A549 (cell line): ENCODE measurements around the gene SEMA5A. TPM values are rescaled to one million over a fixed set of nuclear protein-coding genes. Genes with fewer than 3 reads are reported as not detected.

ENCODE experiments used
- ATAC-seq, 2 experiments: fragments of 200-7000 bp in 1 of 2; fragments of >200 bp in 1 of 2; cut with Nextera tagmentation in 1 of 2; cut with Tn5 transposase in 1 of 2; 3 replicates each; pipeline versions ENCODE4 v1.8.0 to v1.9.1; 2018 to 2020; ENCODE audit warnings: mild to moderate bottlenecking in 1 of 2, moderate library complexity in 1 of 2
- CTCF ChIA-PET: fragments of 300-600 bp; sonication (Branson Sonifier 250); formaldehyde crosslinking; extraction: SDS; loops from one replicate; lab custom pipeline; 2021; ENCODE audit warnings: antibody characterized with exemption, inconsistent platforms; lab: Yijun Ruan, JAX
- POLR2A ChIA-PET: fragments of 350-600 bp; formaldehyde crosslinking; extraction: SDS; loops from one replicate; lab custom pipeline; 2021; ENCODE audit warnings: antibody characterized with exemption, inconsistent platforms; lab: Yijun Ruan, JAX
- DNase-seq, 2 experiments: peaks; one replicate each; pipeline versions ENCODE4 v3.0.0 to v3.0.0-alpha.2; 2011 to 2016; ENCODE audit warnings: low read depth in 1 of 2, low spot score in 1 of 2
- FAIRE-seq: peaks from 2 replicates; lab custom pipeline; 2011; peaks lifted over from hg19 to GRCh38; lab: Jason Lieb, UNC
- H3K27ac ChIP-seq, 2 experiments: fragments of >200 bp; sonication (Bioruptor Twin); formaldehyde crosslinking; 3 replicates each; pipeline ENCODE4 v1.5.1; 2016 to 2017
- H3K4me1 ChIP-seq: fragments of >200 bp; sonication (Bioruptor Twin); formaldehyde crosslinking; 3 replicates; pipeline ENCODE4 v1.6.1; 2016
- H3K4me2 ChIP-seq: fragments of >200 bp; sonication (Bioruptor Twin); formaldehyde crosslinking; 3 replicates; pipeline ENCODE4 v1.6.1; 2016
- H3K4me3 ChIP-seq: fragments of >200 bp; sonication (Bioruptor Twin); formaldehyde crosslinking; 3 replicates; pipeline ENCODE4 v1.5.1; 2016
- H3K9me3 ChIP-seq: fragments of >200 bp; sonication (Bioruptor Twin); formaldehyde crosslinking; 3 replicates; pipeline ENCODE4 v1.6.1; 2016
- CBX8 ChIP-seq: fragments of 200-600 bp; sonication (generic); IDR thresholded peaks from 2 replicates; pipeline ENCODE4 v1.6.1; 2016
- EHMT2 ChIP-seq: fragments of 200-600 bp; sonication (generic); IDR thresholded peaks from 2 replicates; pipeline ENCODE4 v1.6.1; 2016; ENCODE audit warnings: antibody characterized with exemption, low read depth, mild to moderate bottlenecking, moderate library complexity
- FOSB ChIP-seq: fragments of 250-450 bp; sonication (Bioruptor Pico); IDR thresholded peaks from 2 replicates; pipeline ENCODE4 v1.5.0; 2020; ENCODE audit warnings: mild to moderate bottlenecking, moderate library complexity
- GATA3 ChIP-seq: IDR thresholded peaks from 2 replicates; pipeline ENCODE4 v1.6.1; 2012; ENCODE audit warnings: borderline replicate concordance
- HDAC2 ChIP-seq: fragments of 200-600 bp; sonication (generic); IDR thresholded peaks from 2 replicates; pipeline ENCODE4 v1.6.1; 2016
- HEYL ChIP-seq: fragments of 250-450 bp; sonication (Bioruptor Pico); IDR thresholded peaks from 2 replicates; pipeline ENCODE4 v1.8.0; 2021; ENCODE audit warnings: mild to moderate bottlenecking, moderate library complexity
- HOXB5 ChIP-seq: fragments of 250-450 bp; sonication (Bioruptor Pico); IDR thresholded peaks from 2 replicates; pipeline ENCODE4 v1.5.0; 2020; ENCODE audit warnings: mild to moderate bottlenecking, moderate library complexity
- JUNB ChIP-seq: fragments of >200 bp; sonication (Bioruptor Twin); formaldehyde crosslinking; IDR thresholded peaks from 2 replicates; pipeline ENCODE4 v1.6.1; 2016
- KDM1A ChIP-seq: fragments of 200-600 bp; sonication (generic); IDR thresholded peaks from 2 replicates; pipeline ENCODE4 v1.6.1; 2016; ENCODE audit warnings: low read depth, mild to moderate bottlenecking
- KDM5A ChIP-seq: fragments of 200-600 bp; sonication (generic); IDR thresholded peaks from 2 replicates; pipeline ENCODE4 v1.6.1; 2016; ENCODE audit warnings: antibody characterized with exemption, mild to moderate bottlenecking
- MAZ ChIP-seq: fragments of 150-350 bp; IDR thresholded peaks from 2 replicates; pipeline ENCODE4 v1.6.1; 2014; ENCODE audit warnings: antibody characterized with exemption, low read depth, low read length, borderline replicate concordance
- MYC ChIP-seq: IDR thresholded peaks from 2 replicates; pipeline ENCODE4 v1.6.1; 2012; ENCODE audit warnings: mild to moderate bottlenecking, inconsistent platforms, low read length, improper control_type of control experiment, borderline replicate concordance
- NFE2L2 ChIP-seq: fragments of 150-350 bp; conservative IDR thresholded peaks from 2 replicates; pipeline ENCODE4 v1.6.1; 2014; ENCODE audit warnings: low read length
- NR3C1 ChIP-seq: fragments of >200 bp; sonication (Bioruptor Twin); formaldehyde crosslinking; IDR thresholded peaks from 3 replicates; pipeline ENCODE4 v1.6.1; 2017
- PBX3 ChIP-seq: IDR thresholded peaks from 2 replicates; pipeline ENCODE4 v1.6.1; 2012
- POLR2A ChIP-seq: IDR thresholded peaks from 2 replicates; pipeline ENCODE4 v1.6.1; 2012; ENCODE audit warnings: mild to moderate bottlenecking, low read length
- RARB ChIP-seq: fragments of 250-450 bp; sonication (Bioruptor Pico); IDR thresholded peaks from 2 replicates; pipeline ENCODE4 v1.8.0; 2021; ENCODE audit warnings: mild to moderate bottlenecking, moderate library complexity
- RCOR1 ChIP-seq: fragments of 150-350 bp; IDR thresholded peaks from 2 replicates; pipeline ENCODE4 v1.6.1; 2014; ENCODE audit warnings: antibody characterized with exemption, low read length, low read depth
- RFX5 ChIP-seq: fragments of 450-650 bp; IDR thresholded peaks from 2 replicates; pipeline ENCODE4 v1.7.1; 2014; ENCODE audit warnings: antibody characterized with exemption, mild to moderate bottlenecking, moderate library complexity
- WGBS: methylation state at CpG from one replicate; pipeline ENCODE4 v1.1.6; 2017; ENCODE audit errors: missing lambda C conversion rate; 5-methylcytosine and 5-hydroxymethylcytosine counted together
- polyA plus RNA-seq, 4 experiments: library from polyadenylated mRNA; depleted of rRNA in 3 of 4; stranded (reverse); fragments of >200 nt; fragmentation: RNase III in 1 of 4; extraction: RNeasy Plus Mini Kit Qiagen cat#74134 plus additional on column Dnase treatment in 1 of 4; gene quantifications; 2 replicates in 3 of 4; 3 replicates in 1 of 4; pipeline ENCODE4 v1.2.3, GENCODE V29; 2011 to 2017
- TF ChIP-seq, protein P1 (sequence below): fragments of 250-450 bp; sonication (Bioruptor Pico); IDR thresholded peaks from 2 replicates; pipeline ENCODE4 v1.5.0; 2021; ENCODE audit warnings: mild to moderate bottlenecking, moderate library complexity, borderline replicate concordance
- TF ChIP-seq, protein P2 (sequence below): IDR thresholded peaks from 2 replicates; pipeline ENCODE4 v1.6.1; 2012; ENCODE audit warnings: low read depth, borderline replicate concordance
- TF ChIP-seq, protein P3 (sequence below): fragments of >200 bp; sonication (Bioruptor Twin); formaldehyde crosslinking; IDR thresholded peaks from 3 replicates; pipeline ENCODE4 v1.5.1; 2016

The SEMA5A gene
- polyA plus RNA-seq, 2 of the 4 experiments (the other 2 are of a cell fraction), result not detected

DNA sequence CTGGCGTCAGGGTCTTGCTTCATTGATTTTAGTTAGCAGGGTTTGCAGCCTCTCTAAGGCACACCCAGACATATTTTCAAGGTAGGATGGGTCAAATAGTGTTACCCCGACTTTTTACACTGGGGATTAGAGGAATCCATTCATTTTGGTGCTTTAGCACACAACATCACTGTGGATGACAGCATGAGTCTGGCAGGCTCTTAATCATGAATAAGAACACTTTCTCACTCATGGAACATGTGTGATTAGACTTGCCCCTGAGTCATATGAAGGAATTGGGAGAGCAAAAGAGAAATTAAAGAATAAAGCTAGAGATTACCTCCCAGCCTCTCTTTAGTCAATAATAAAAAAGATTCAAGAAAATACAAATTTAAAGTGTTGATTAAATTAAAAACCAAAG, 175.6 kb downstream of the SEMA5A start:
- ATAC-seq, result no peak
- H3K9me3 ChIP-seq, result no peaks in the 10 kb centered on the region
- no peak overlapping the region for H3K27ac ChIP-seq
- ChIA-PET CTCF (no interaction called here), POLR2A (no interaction called here)
- H3K4me1 ChIP-seq, result no peaks in the 10 kb centered on the region
- no peak overlapping the region for H3K4me2 ChIP-seq
- WGBS, result 3% methylated on average over 2 of the region's 2 CpGs
- no peak for TF ChIP-seq POLR2A
- TF ChIP-seq HEYL (CRISPR knock-in tag), result no peak
- TF ChIP-seq, protein P1, sequence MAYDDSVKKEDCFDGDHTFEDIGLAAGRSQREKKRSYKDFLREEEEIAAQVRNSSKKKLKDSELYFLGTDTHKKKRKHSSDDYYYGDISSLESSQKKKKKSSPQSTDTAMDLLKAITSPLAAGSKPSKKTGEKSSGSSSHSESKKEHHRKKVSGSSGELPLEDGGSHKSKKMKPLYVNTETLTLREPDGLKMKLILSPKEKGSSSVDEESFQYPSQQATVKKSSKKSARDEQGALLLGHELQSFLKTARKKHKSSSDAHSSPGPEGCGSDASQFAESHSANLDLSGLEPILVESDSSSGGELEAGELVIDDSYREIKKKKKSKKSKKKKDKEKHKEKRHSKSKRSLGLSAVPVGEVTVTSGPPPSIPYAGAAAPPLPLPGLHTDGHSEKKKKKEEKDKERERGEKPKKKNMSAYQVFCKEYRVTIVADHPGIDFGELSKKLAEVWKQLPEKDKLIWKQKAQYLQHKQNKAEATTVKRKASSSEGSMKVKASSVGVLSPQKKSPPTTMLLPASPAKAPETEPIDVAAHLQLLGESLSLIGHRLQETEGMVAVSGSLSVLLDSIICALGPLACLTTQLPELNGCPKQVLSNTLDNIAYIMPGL (CRISPR knock-in tag), result no peak
- TF ChIP-seq PBX3, result no peak
- no peak for TF ChIP-seq NFE2L2
- TF ChIP-seq FOSB (CRISPR knock-in tag), result no peak
- no peak for TF ChIP-seq CBX8
- TF ChIP-seq KDM1A, result no peak
- TF ChIP-seq RFX5, result no peak
- no peak for TF ChIP-seq EHMT2
- TF ChIP-seq GATA3, result no peak
- TF ChIP-seq NR3C1, result no peak
- no peak for TF ChIP-seq HDAC2
- TF ChIP-seq, protein P2, sequence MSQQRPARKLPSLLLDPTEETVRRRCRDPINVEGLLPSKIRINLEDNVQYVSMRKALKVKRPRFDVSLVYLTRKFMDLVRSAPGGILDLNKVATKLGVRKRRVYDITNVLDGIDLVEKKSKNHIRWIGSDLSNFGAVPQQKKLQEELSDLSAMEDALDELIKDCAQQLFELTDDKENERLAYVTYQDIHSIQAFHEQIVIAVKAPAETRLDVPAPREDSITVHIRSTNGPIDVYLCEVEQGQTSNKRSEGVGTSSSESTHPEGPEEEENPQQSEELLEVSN, result no peak
- no peak for TF ChIP-seq RCOR1
- no peak for TF ChIP-seq MAZ
- no peak for FAIRE-seq
- H3K4me3 ChIP-seq, result no peak overlapping the region
- no peak for DNase-seq

DNA sequence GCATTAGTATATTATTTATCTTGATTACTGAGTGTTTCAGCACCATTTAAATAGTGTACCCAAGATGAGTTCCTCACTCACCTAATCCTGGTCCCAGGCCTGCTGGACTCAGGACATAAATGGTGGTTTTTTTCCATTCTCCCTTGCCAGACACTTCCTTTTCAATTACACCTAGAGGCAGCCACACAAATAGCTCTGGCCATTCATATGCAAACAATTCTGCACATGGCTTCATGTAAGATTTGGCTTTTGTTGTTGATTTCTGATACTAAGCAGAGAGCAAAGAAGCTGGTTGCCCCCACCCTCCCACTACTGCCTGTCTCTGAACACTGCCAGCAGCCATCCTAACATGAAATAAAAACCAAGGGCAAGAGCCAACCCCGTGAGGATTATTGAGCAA, 180.4 kb downstream of the SEMA5A start:
- H3K4me2 ChIP-seq, result no peak overlapping the region
- 0% methylated on average over 1 of the region's 1 CpG for WGBS
- no peaks in the 10 kb centered on the region for H3K4me1 ChIP-seq
- no peak overlapping the region for H3K4me3 ChIP-seq
- TF ChIP-seq RARB, result no peak
- ChIA-PET POLR2A (no interaction called here), CTCF (interaction anchor here (0.6 kb wide), 1 partner anchor 16 kb away, joined by 3 read pairs; no protein-coding TSS in a partner anchor)
- DNase-seq (no peak), FAIRE-seq (no peak), ATAC-seq (no peak)
- H3K9me3 ChIP-seq, result no peaks in the 10 kb centered on the region
- H3K27ac ChIP-seq, result no peak overlapping the region

GRCh38 chr5:9363449-9363848, 182.4 kb downstream of the SEMA5A start:
- POLR2A ChIA-PET, result no interaction called here

More at GRCh38 chr5:9363449-9363848, 182.4 kb downstream of the SEMA5A start:
- no peak for ATAC-seq
- Histone ChIP-seq H3K4me1 (no peaks in the 10 kb centered on the region), H3K27ac (no peak overlapping the region), H3K9me3 (no peaks in the 10 kb centered on the region), H3K4me2 (no peak overlapping the region), H3K4me3 (no peak overlapping the region)
- no peak for DNase-seq
- TF ChIP-seq JUNB, result no peak
- no peak for TF ChIP-seq MYC
- no peak for TF ChIP-seq RFX5
- no peak for TF ChIP-seq HOXB5 (CRISPR knock-in tag)
- no peak for TF ChIP-seq KDM1A
- no peak for TF ChIP-seq KDM5A
- TF ChIP-seq, protein P3, sequence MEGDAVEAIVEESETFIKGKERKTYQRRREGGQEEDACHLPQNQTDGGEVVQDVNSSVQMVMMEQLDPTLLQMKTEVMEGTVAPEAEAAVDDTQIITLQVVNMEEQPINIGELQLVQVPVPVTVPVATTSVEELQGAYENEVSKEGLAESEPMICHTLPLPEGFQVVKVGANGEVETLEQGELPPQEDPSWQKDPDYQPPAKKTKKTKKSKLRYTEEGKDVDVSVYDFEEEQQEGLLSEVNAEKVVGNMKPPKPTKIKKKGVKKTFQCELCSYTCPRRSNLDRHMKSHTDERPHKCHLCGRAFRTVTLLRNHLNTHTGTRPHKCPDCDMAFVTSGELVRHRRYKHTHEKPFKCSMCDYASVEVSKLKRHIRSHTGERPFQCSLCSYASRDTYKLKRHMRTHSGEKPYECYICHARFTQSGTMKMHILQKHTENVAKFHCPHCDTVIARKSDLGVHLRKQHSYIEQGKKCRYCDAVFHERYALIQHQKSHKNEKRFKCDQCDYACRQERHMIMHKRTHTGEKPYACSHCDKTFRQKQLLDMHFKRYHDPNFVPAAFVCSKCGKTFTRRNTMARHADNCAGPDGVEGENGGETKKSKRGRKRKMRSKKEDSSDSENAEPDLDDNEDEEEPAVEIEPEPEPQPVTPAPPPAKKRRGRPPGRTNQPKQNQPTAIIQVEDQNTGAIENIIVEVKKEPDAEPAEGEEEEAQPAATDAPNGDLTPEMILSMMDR, result no peak
- TF ChIP-seq FOSB (CRISPR knock-in tag), result no peak
- no peak for TF ChIP-seq POLR2A
- TF ChIP-seq CBX8, result no peak
- FAIRE-seq, result no peak
- CTCF ChIA-PET, result interaction anchor here (1.0 kb wide), 1 partner anchor 870 kb away, joined by 3 read pairs; no protein-coding TSS in a partner anchor
- 6% methylated on average over 2 of the region's 2 CpGs for WGBS
